ENCODE data around the gene ADAMTS4.

ADAMTS4 gene

GRCh38 chr1:161209790-161210409, 11.0 kb upstream of the ADAMTS4 start:
- peak; percentile 99 for TF ChIP-seq CTCF (IDR thresholded peaks at IDR 0.05; ENCODE audit: insufficient read depth, missing control alignments)
- FAIRE-seq (peak; percentile 48), DNase-seq (ENCODE audit: insufficient read length, low spot score) (peak; percentile 65)

GRCh38 chr1:161207173-161207572, 8.3 kb upstream of the ADAMTS4 start:
- no peak for TF ChIP-seq CTCF (IDR thresholded peaks at IDR 0.05; ENCODE audit: insufficient read depth, missing control alignments)
- no peak for DNase-seq (ENCODE audit: insufficient read length, low spot score)
- FAIRE-seq: no peak

- DNase-seq (ENCODE audit: insufficient read length, low spot score) (no peak), FAIRE-seq (no peak)
- TF ChIP-seq CTCF (IDR thresholded peaks at IDR 0.05; ENCODE audit: insufficient read depth, missing control alignments): no peak
Measured at GRCh38 chr1:161206411-161207140, 7.7 kb upstream of the ADAMTS4 start.

GRCh38 chr1:161201836-161202712, 3.2 kb upstream of the ADAMTS4 start, which contains the start of gene NDUFS2:
Gene NDUFS2, plus strand, starts transcription at chr1:161202367. Its CDS starts 19 bp downstream, at chr1:161202386.
- FAIRE-seq (peak; percentile 87), DNase-seq (ENCODE audit: insufficient read length, low spot score) (peak; percentile 92)
- peak; percentile 40 for TF ChIP-seq CTCF (IDR thresholded peaks at IDR 0.05; ENCODE audit: insufficient read depth, missing control alignments)

- FAIRE-seq: no peak
- TF ChIP-seq CTCF (IDR thresholded peaks at IDR 0.05; ENCODE audit: insufficient read depth, missing control alignments): no peak
- DNase-seq (ENCODE audit: insufficient read length, low spot score): no peak
Measured at GRCh38 chr1:161200992-161201835, 2.4 kb upstream of the ADAMTS4 start.

GRCh38 chr1:161200421-161200991, 1.7 kb upstream of the ADAMTS4 start:
- no peak for DNase-seq (ENCODE audit: insufficient read length, low spot score)
- TF ChIP-seq CTCF (IDR thresholded peaks at IDR 0.05; ENCODE audit: insufficient read depth, missing control alignments): no peak
- FAIRE-seq: no peak
